ENCODE data around the gene HIF3A. TPM values are rescaled to one million over a fixed set of nuclear protein-coding genes. Genes with fewer than 3 reads are reported as not detected.

Gene HIF3A
- total and polyA plus RNA-seq, 9 of the 15 experiments (the other 6 are each of a cell fraction or from before 2014, with no cell fraction given): 0.29 TPM; not detected in 8

- no peak for TF ChIP-seq ZNF518B (CRISPR knock-in tag; IDR thresholded peaks at IDR 0.05)
- TF ChIP-seq RFX7 (CRISPR knock-in tag; IDR thresholded peaks at IDR 0.05): no peak
Observed at GRCh38 chr19:46296722-46297461, at the start of gene HIF3A (continued).

GRCh38 chr19:46250076-46250735, 46.6 kb upstream of the HIF3A start:
- no peaks in the 10 kb centered on the region; the same call in 1 of the 2 replicates for H4K20me1 ChIP-seq (replicated peaks; ENCODE audit: control insufficient read depth, insufficient read depth, low read length)
- no peak overlapping the region for H3K4me3 ChIP-seq
- H3K4me2 ChIP-seq (ENCODE audit: insufficient read depth, low read length): no peak overlapping the region
- no peak for FAIRE-seq
- no peak overlapping the region for H3K27ac ChIP-seq (ENCODE audit: extremely low read depth, low read depth, low read length)
- no peak overlapping the region for H2AFZ ChIP-seq (ENCODE audit: low read depth, low read length)
- CTCF ChIA-PET (ENCODE audit: low intra/inter-chr PET ratio): no interaction called here
- BruUV-seq (replicated peaks): no TSS peak
- peaks cover 4 to 14% of the 10 kb centered on the region in 2 experiments; a peak in 3 of 5 replicates for H3K27me3 ChIP-seq (ENCODE audit: control insufficient read depth in 2 of 2, insufficient read depth in 2 of 2, low read length in 2 of 2)
- POLR2A ChIA-PET: interaction anchor here (0.6 kb wide), 1 partner anchor 19 kb away, joined by 3 read pairs; no protein-coding TSS in a partner anchor
- in situ Hi-C loops (cut with MboI) (no loop called here), intact Hi-C loops (cut with micrococcal nuclease) (no loop called here)
- H3K4me1 ChIP-seq (replicated peaks in 1 of 2; ENCODE audit: control insufficient read depth in 2 of 2, insufficient read depth in 2 of 2, low read length in 2 of 2): no peaks in the 10 kb centered on the region
- DNase-seq (ENCODE audit: extremely low read depth in 1 of 4, low spot score in 3 of 4): no peak
- no peak overlapping the region for H3K9ac ChIP-seq (ENCODE audit: insufficient read depth in 1 of 2, low read depth in 2 of 2, low read length in 2 of 2)
- no peaks in the 10 kb centered on the region for H3K9me3 ChIP-seq (replicated peaks; ENCODE audit: control insufficient read depth, insufficient read depth, low read depth, low read length)
- H3K36me3 ChIP-seq (ENCODE audit: control insufficient read depth, insufficient read depth, low read length): no peaks in the 10 kb centered on the region
- ATAC-seq: no peak
- TF ChIP-seq KDM1A (IDR thresholded peaks at IDR 0.05) (peak; percentile 34; a peak in 1 of 4 replicates), ZNF609 (CRISPR knock-in tag; IDR thresholded peaks at IDR 0.05; ENCODE audit: borderline replicate concordance) (no peak)
- no peaks in the 10 kb centered on the region for H3K9me1 ChIP-seq (ENCODE audit: control insufficient read depth, insufficient read depth, low read length)
- no peaks in the 10 kb centered on the region for H3K79me2 ChIP-seq (ENCODE audit: control insufficient read depth, insufficient read depth, low read length)
- 0% methylated on average over 3 of the region's 3 CpGs for WGBS (ENCODE audit: insufficient coverage, low coverage, missing lambda C conversion rate)
